GM12872 (cell line): ENCODE data around the gene STRADA.

Experiments
- TF ChIP-seq, protein P1 (sequence below): IDR thresholded peaks from 3 replicates; pipeline ENCODE4 v1.5.1; 2011; ENCODE audit warnings: low read depth, mild to moderate bottlenecking, low read length, moderate library complexity; ENCODE audit not compliant: insufficient read depth

STRADA gene, protein sequence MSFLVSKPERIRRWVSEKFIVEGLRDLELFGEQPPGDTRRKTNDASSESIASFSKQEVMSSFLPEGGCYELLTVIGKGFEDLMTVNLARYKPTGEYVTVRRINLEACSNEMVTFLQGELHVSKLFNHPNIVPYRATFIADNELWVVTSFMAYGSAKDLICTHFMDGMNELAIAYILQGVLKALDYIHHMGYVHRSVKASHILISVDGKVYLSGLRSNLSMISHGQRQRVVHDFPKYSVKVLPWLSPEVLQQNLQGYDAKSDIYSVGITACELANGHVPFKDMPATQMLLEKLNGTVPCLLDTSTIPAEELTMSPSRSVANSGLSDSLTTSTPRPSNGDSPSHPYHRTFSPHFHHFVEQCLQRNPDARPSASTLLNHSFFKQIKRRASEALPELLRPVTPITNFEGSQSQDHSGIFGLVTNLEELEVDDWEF

DNA sequence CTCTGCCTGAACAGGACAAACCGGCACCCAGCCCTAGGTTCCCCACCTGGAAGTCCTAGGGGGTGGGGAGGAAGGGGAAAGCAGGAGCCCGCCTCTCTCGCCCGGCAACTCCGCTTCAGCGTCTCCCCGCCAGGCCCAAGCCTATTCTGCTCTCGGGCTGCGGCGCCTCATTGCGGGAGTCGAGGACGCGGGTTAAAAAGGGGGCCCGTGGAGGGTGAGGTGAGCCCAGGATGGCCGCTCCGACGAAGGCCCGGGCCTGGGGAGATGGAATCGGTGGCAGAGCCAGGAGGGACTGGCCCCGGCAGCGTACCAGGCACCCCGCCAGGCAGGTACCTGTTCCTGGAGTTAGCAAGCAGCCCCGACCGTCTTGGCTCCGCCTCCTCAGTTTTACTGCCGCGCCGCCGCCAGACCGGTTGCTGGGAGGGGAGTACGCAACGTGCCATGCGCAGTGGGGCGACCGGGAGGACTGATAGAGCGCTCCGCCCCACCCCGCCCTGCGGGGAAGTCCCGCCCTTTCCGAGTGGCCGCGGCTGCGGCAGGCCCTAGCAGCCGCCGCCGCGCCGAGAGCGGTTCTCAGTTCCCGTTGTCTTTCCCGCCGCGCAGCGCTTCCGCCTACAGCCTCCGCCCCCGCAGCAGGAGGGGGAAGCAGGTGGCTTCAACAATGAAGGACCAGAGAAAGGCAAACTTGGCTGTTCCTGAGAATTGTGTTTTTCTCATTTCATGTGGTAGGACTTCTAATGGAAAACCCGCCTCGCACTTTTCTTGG lies at the start of gene STRADA:
Gene STRADA, minus strand, starts transcription at position 392 of the 766 bp plus-strand sequence. CDS start 13,430 bp downstream, outside the sequence.
- TF ChIP-seq, protein P1, sequence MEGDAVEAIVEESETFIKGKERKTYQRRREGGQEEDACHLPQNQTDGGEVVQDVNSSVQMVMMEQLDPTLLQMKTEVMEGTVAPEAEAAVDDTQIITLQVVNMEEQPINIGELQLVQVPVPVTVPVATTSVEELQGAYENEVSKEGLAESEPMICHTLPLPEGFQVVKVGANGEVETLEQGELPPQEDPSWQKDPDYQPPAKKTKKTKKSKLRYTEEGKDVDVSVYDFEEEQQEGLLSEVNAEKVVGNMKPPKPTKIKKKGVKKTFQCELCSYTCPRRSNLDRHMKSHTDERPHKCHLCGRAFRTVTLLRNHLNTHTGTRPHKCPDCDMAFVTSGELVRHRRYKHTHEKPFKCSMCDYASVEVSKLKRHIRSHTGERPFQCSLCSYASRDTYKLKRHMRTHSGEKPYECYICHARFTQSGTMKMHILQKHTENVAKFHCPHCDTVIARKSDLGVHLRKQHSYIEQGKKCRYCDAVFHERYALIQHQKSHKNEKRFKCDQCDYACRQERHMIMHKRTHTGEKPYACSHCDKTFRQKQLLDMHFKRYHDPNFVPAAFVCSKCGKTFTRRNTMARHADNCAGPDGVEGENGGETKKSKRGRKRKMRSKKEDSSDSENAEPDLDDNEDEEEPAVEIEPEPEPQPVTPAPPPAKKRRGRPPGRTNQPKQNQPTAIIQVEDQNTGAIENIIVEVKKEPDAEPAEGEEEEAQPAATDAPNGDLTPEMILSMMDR = no peak

DNA sequence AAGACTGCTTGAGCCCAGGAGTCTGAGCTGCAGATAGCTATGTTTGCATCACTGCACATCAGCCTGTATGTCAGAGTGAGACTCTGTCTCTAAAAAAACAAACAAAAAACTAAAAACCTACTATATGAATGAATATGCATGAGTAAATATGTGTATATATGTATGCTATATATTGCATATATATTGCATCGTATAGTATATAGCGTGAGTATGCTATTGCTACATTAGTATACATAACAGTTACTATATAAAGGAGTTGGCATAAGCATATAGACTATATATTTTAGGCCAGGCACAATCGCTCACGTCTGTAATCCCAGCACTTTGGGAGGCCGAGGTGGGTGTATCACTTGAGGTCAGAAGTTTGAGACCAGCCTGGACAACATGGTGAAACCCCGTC lies 48.5 kb upstream of the STRADA start:
- TF ChIP-seq, protein P1 = no peak

DNA sequence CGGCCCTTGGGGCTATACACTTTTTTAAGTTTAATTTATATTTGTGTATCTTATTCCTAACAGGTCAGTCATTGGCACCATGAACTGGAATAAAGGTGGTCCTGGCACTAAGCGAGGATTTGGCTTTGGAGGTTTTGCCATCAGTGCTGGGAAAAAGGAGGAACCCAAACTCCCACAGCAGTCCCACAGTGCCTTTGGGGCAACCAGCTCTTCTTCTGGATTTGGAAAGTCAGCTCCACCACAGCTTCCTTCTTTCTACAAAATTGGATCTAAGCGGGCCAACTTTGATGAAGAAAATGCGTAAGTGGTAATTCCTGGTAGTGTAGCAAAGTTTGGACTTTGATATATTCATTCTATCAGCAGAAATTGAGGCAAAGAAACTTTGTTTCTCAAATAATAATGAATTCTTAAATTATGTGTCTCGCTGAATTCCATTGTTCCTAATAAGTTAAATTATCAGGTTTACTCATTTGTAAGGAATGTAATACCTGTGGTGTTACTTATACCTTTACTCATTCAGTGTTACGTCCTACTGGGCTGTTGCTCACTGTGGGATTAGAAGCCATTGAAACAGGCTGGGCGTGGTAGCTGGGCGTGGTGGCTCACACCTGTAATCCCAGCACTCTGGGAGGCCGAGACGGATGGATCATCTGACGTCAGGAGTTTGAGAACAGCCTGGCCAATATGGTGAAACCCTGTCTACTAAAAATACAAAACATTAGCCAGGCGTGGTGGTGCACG lies 45.5 kb upstream of the STRADA start:
- TF ChIP-seq, protein P1 = no peak

DNA sequence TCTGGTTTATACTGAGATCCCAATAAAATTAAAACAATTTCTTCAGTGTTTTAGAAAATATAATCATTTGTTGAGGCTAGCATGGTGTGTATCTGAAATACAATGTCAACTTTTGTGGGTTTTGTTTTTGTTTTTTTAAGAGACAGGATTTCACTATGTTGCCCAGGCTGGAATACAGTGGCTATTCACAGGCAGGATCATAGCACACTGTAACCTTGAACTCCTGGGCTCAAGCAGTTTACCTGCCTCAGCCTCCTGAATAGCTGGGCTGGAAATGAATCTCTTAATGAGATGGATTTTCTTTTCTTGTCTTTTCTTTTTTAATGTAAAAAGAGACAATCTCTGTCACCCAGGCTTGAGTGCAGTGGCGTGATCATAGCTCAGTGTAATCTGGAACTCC lies 44.5 kb upstream of the STRADA start:
- TF ChIP-seq, protein P1 = no peak

DNA sequence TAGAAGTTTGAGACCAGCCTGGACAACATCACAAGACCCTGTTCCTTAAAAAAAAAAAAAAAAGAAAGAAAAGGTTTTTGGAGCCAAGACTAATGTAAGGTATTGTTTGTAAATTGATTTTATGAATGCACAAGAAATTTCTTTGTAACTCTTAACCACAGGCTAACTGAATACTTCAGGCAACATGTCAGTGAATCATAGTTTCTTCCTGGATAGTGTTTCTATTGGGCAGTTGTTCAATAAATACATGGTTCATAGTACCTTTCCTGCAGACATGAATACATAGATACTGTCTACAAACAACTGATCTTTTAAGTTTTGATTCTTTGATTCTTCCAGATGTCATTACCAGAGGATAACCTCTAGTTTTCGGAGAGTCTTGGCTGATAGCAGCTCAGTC lies 44.0 kb upstream of the STRADA start:
- TF ChIP-seq, protein P1 = no peak

DNA sequence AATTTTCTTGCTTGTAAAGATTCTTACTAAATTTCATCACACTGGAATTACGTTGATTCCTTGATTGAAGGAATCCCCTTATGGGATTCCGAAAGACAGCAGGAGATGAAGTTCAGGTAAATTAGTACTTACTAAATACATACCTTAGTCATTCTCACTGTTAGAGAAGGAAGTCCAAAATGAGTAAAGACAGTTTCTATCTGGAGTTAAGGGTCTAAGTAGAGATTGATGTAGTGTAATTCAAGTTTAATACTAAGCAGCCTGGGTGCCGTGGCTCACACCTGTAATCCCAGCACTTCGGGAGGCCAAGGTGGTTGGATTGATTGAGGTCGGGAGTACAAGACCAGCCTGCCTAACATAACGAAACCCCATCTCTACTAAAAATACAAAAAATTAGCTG lies 41.9 kb upstream of the STRADA start:
- TF ChIP-seq, protein P1 = no peak

DNA sequence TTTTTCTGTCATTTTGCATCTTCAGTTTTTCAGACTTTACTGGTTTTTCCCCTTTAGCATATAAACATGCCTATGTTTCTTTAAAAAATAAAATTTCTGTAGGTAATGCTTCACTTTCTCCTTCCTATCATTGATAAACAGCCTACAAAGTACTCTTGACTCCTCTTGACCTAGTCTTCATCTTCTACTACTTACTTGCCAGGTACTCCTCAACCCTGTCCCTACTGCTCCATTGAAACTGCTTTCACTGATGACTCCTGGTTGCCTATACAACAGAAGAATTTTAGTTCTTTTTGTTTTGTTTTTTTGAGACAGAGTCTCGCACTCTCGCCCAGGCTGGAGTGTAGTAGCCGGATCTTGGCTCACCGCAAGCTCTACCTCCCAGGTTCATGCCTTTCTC lies 39.3 kb upstream of the STRADA start:
- TF ChIP-seq, protein P1 = no peak
